ENCODE measurements around the gene S100A1.
A peak's percentile ranks its signal among the peaks of the same experiment; 100 is the strongest.

The S100A1 gene

GRCh38 chr1:153679337-153680119 is 51.3 kb downstream of the S100A1 start:
- peak in 1 of 2 donors; percentile 11 for DNase-seq (ENCODE audit: extremely low read depth in 1 of 2, low read depth in 1 of 2)

- no peak for DNase-seq (ENCODE audit: extremely low read depth in 1 of 2, low read depth in 1 of 2)
These were observed 51.8 kb downstream of the S100A1 start for GRCh38 chr1:153680120-153680403.
